GM12873 (cell line): ENCODE data around the gene SPEN.

Experiments used
- CTCF ChIP-seq: IDR thresholded peaks from 2 replicates; pipeline ENCODE4 v1.5.1; 2012; ENCODE audit warnings: low read depth, mild to moderate bottlenecking, moderate library complexity, low read length, control low read depth; ENCODE audit not compliant: insufficient read depth; ENCODE audit errors: missing control alignments

SPEN gene

GRCh38 chr1:15847100-15847892, at the start of gene SPEN:
TSS of gene SPEN (plus strand) at chr1:15847707. CDS start at chr1:15848068, 361 bp downstream.
- TF ChIP-seq CTCF: no peak

- no peak for TF ChIP-seq CTCF
Observed at GRCh38 chr1:15799004-15799867, 48.3 kb upstream of the SPEN start.

GRCh38 chr1:15799928-15800835, 47.3 kb upstream of the SPEN start:
- TF ChIP-seq CTCF: no peak

GRCh38 chr1:15802234-15802965, 45.1 kb upstream of the SPEN start:
- TF ChIP-seq CTCF: no peak

- peak; percentile 53 for TF ChIP-seq CTCF
Observed at GRCh38 chr1:15803380-15803779, 44.1 kb upstream of the SPEN start.

- no peak for TF ChIP-seq CTCF
Observed at GRCh38 chr1:15804060-15804459, 43.4 kb upstream of the SPEN start.
